ENCODE data around the gene SNCG. TPM values are rescaled to one million over a fixed set of nuclear protein-coding genes. Genes with fewer than 3 reads are reported as not detected.
"Not testable (repeated sequence)": the region's sequence is repeated elsewhere in the genome, so short reads cannot be mapped to it uniquely, and the experiment has no call there.

SNCG gene
- total and polyA plus RNA-seq, 2 experiments from 2014 or later, result 4.0 to 17.0 TPM

- no peak for TF ChIP-seq CTCF (conservative IDR thresholded peaks at IDR 0.05; ENCODE audit: low read depth in 2 of 2)
- no peak for TF ChIP-seq JUNB (IDR thresholded peaks at IDR 0.05; ENCODE audit: unreplicated experiment)
- no peak for TF ChIP-seq ZNF331 (CRISPR knock-in tag; IDR thresholded peaks at IDR 0.05; ENCODE audit: low read depth)
These were observed 30.1 kb downstream of the SNCG start (continued) for GRCh38 chr10:86988520-86988919.

- H3K9me2 ChIP-seq (ENCODE audit: insufficient read depth); H3K27ac ChIP-seq (ENCODE audit: low read depth); H3K27me3 ChIP-seq (ENCODE audit: insufficient read depth); H3K9me3 Mint-ChIP-seq; H3K4me1 ChIP-seq (ENCODE audit: insufficient read depth); DNase-seq (ENCODE audit: low spot score); H2AFZ ChIP-seq; ATAC-seq; H3K4me2 ChIP-seq; H3K27ac Mint-ChIP-seq; H3F3A ChIP-seq (replicated peaks; ENCODE audit: low read depth); H3K36me3 ChIP-seq (ENCODE audit: insufficient read depth); H3K4me3 Mint-ChIP-seq; H4K20me1 ChIP-seq (replicated peaks; ENCODE audit: insufficient read depth); H3K79me2 ChIP-seq (replicated peaks; ENCODE audit: insufficient read depth); H3K36me3 Mint-ChIP-seq (ENCODE audit: low read depth); H3K27me3 Mint-ChIP-seq (ENCODE audit: insufficient read depth, low read depth, poor library complexity); H3K4me3 ChIP-seq; H3K4me1 Mint-ChIP-seq: not testable (repeated sequence)
These were observed 33.0 kb downstream of the SNCG start for GRCh38 chr10:86991362-86991761.

DNA sequence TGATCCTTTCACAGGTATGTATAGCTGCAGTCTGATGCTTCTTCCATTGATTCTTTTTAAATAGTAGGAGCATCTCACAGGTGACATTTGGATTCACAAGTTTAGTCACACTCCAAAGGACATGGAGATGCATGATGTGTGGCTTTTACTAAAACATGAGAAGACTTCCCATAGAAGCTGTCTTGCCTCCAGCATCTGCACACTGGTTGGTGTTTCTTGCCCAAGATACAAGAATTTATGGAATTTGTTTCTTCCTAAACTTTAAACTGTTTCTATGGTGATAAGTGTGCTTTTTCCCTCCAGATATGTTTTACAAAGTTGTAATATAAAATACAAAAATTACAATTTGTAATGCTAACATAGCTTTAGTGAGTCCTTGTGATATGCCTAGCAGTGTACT is 34.1 kb downstream of the SNCG start:
- Histone ChIP-seq H2AFZ (no peak overlapping the region), H3F3A (replicated peaks; ENCODE audit: low read depth) (no peaks in the 10 kb centered on the region), H3K4me2 (no peak overlapping the region), H4K20me1 (replicated peaks; ENCODE audit: insufficient read depth) (no peaks in the 10 kb centered on the region), H3K4me1 (ENCODE audit: insufficient read depth) (no peaks in the 10 kb centered on the region), H3K27ac (ENCODE audit: low read depth) (no peak overlapping the region), H3K36me3 (ENCODE audit: insufficient read depth) (no peaks in the 10 kb centered on the region), H3K4me3 (no peak overlapping the region), H3K79me2 (replicated peaks; ENCODE audit: insufficient read depth) (no peaks in the 10 kb centered on the region), H3K9me2 (ENCODE audit: insufficient read depth) (no peaks in the 10 kb centered on the region), H3K27me3 (ENCODE audit: insufficient read depth) (no peaks in the 10 kb centered on the region)
- no peak for ATAC-seq
- Mint-ChIP-seq H3K4me3 (no peak overlapping the region), H3K27ac (no peak overlapping the region), H3K27me3 (ENCODE audit: insufficient read depth, low read depth, poor library complexity) (no peaks in the 10 kb centered on the region), H3K4me1 (peaks cover 6% of the 10 kb centered on the region; the same call in 2 of the 3 replicates), H3K9me3 (no peaks in the 10 kb centered on the region), H3K36me3 (ENCODE audit: low read depth) (no peaks in the 10 kb centered on the region)
- no peak for DNase-seq (ENCODE audit: low spot score)
- no peak for TF ChIP-seq CREB1 (CRISPR knock-in tag; IDR thresholded peaks at IDR 0.05; ENCODE audit: low read depth)
- TF ChIP-seq JUNB (IDR thresholded peaks at IDR 0.05; ENCODE audit: unreplicated experiment), result no peak
- TF ChIP-seq ZNF114 (CRISPR knock-in tag; IDR thresholded peaks at IDR 0.05), result no peak
- TF ChIP-seq EZH2 (IDR thresholded peaks at IDR 0.05; ENCODE audit: low read depth, unreplicated experiment), result no peak
- no peak for TF ChIP-seq POLR2AphosphoS5 (IDR thresholded peaks at IDR 0.05; ENCODE audit: low read depth)
- TF ChIP-seq STAT1 (IDR thresholded peaks at IDR 0.05; ENCODE audit: unreplicated experiment), result no peak
- TF ChIP-seq, protein P1, sequence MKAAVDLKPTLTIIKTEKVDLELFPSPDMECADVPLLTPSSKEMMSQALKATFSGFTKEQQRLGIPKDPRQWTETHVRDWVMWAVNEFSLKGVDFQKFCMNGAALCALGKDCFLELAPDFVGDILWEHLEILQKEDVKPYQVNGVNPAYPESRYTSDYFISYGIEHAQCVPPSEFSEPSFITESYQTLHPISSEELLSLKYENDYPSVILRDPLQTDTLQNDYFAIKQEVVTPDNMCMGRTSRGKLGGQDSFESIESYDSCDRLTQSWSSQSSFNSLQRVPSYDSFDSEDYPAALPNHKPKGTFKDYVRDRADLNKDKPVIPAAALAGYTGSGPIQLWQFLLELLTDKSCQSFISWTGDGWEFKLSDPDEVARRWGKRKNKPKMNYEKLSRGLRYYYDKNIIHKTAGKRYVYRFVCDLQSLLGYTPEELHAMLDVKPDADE (IDR thresholded peaks at IDR 0.05), result no peak
- no peak for TF ChIP-seq CTCF (conservative IDR thresholded peaks at IDR 0.05; ENCODE audit: low read depth in 2 of 2)
- no peak for TF ChIP-seq ZNF331 (CRISPR knock-in tag; IDR thresholded peaks at IDR 0.05; ENCODE audit: low read depth)
- TF ChIP-seq REST (IDR thresholded peaks at IDR 0.05; ENCODE audit: unreplicated experiment), result no peak
- TF ChIP-seq EZH2phosphoT487 (IDR thresholded peaks at IDR 0.05; ENCODE audit: unreplicated experiment), result no peak
- TF ChIP-seq NANOG (IDR thresholded peaks at IDR 0.05; ENCODE audit: borderline replicate concordance), result no peak
